GM21717 (cell line): Measurements from ENCODE around the gene CPB1.
"Not testable (repeated sequence)": the region's sequence is repeated elsewhere in the genome, so short reads cannot be mapped to it uniquely, and the experiment has no call there.

Experiments
- ATAC-seq: cut with Tn5 transposase; IDR thresholded peaks from one replicate; pipeline ENCODE4 v1.9.1; 2021; ENCODE audit warnings: mild to moderate bottlenecking, moderate library complexity; ENCODE audit not compliant: unreplicated experiment

CPB1 gene

GRCh38 chr3:148827585-148827984 is at the start of gene CPB1:
Gene CPB1 (plus strand): TSS chr3:148827811. CDS start chr3:148827824, 13 bp downstream.
- no peak for ATAC-seq

GRCh38 chr3:148778926-148779325 is 48.7 kb upstream of the CPB1 start:
- no peak for ATAC-seq

GRCh38 chr3:148785026-148785425 is 42.6 kb upstream of the CPB1 start:
- ATAC-seq: not testable (repeated sequence)

- ATAC-seq: not testable (repeated sequence)
Measured at GRCh38 chr3:148786159-148786558, 41.5 kb upstream of the CPB1 start.

GRCh38 chr3:148789146-148789545 is 38.5 kb upstream of the CPB1 start:
- ATAC-seq: no peak

- no peak for ATAC-seq
Measured at GRCh38 chr3:148789906-148790305, 37.7 kb upstream of the CPB1 start.

- no peak for ATAC-seq
Measured at GRCh38 chr3:148790370-148790769, 37.2 kb upstream of the CPB1 start.

- ATAC-seq: no peak
Measured at GRCh38 chr3:148790851-148791735, 36.5 kb upstream of the CPB1 start.

- ATAC-seq: no peak
Measured at GRCh38 chr3:148791920-148792319, 35.7 kb upstream of the CPB1 start.

- no peak for ATAC-seq
Measured at GRCh38 chr3:148792516-148792915, 35.1 kb upstream of the CPB1 start.

GRCh38 chr3:148796799-148797198 is 30.8 kb upstream of the CPB1 start:
- no peak for ATAC-seq

- no peak for ATAC-seq
Measured at GRCh38 chr3:148797795-148798194, 29.8 kb upstream of the CPB1 start.

GRCh38 chr3:148800414-148800813 is 27.2 kb upstream of the CPB1 start:
- no peak for ATAC-seq

GRCh38 chr3:148809835-148810234 is 17.8 kb upstream of the CPB1 start:
- ATAC-seq: no peak

GRCh38 chr3:148815316-148816110 is 12.1 kb upstream of the CPB1 start:
- ATAC-seq: no peak

- no peak for ATAC-seq
Measured at GRCh38 chr3:148816427-148816826, 11.2 kb upstream of the CPB1 start.

GRCh38 chr3:148816981-148817525 is 10.6 kb upstream of the CPB1 start:
- no peak for ATAC-seq

GRCh38 chr3:148820361-148821245 is 7.0 kb upstream of the CPB1 start:
- no peak for ATAC-seq

- ATAC-seq: no peak
Measured at GRCh38 chr3:148823026-148823425, 4.6 kb upstream of the CPB1 start.

GRCh38 chr3:148825476-148825875 is 2.1 kb upstream of the CPB1 start:
- ATAC-seq: no peak
